Neural progenitor cell (in vitro differentiated cells): ENCODE results near the gene NEDD4.

Experiments
- EZH2phosphoT487 ChIP-seq: fragments of 200-600 bp; sonication (generic); IDR thresholded peaks from 2 replicates; pipeline ENCODE4 v1.6.1; 2017; ENCODE audit warnings: antibody characterized with exemption
- TF ChIP-seq, protein P1 (sequence below): fragments of 200-600 bp; sonication (generic); IDR thresholded peaks from 2 replicates; pipeline ENCODE4 v1.5.1; 2017; ENCODE audit warnings: antibody characterized with exemption, mild to moderate bottlenecking

DNA sequence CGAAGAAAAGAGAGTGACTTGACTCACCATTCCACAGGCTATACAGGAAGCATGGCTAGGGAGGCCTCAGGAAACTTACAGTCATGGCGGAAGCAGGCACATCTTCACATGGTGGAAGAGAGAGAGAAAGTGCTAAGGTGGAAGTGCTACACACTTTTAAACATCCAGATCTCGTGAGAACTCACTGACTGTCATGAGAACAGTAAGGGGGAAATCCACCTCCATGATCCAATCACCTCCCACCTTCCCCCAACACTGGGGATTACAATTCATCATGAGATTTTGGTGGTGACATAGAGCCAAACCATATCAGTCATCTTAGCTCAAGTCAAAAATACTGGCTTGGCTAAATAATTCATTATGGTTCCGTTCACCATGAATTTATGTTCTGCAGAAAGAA, 45.3 kb upstream of the NEDD4 start:
- TF ChIP-seq, protein P1, sequence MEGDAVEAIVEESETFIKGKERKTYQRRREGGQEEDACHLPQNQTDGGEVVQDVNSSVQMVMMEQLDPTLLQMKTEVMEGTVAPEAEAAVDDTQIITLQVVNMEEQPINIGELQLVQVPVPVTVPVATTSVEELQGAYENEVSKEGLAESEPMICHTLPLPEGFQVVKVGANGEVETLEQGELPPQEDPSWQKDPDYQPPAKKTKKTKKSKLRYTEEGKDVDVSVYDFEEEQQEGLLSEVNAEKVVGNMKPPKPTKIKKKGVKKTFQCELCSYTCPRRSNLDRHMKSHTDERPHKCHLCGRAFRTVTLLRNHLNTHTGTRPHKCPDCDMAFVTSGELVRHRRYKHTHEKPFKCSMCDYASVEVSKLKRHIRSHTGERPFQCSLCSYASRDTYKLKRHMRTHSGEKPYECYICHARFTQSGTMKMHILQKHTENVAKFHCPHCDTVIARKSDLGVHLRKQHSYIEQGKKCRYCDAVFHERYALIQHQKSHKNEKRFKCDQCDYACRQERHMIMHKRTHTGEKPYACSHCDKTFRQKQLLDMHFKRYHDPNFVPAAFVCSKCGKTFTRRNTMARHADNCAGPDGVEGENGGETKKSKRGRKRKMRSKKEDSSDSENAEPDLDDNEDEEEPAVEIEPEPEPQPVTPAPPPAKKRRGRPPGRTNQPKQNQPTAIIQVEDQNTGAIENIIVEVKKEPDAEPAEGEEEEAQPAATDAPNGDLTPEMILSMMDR, result no peak
- no peak for TF ChIP-seq EZH2phosphoT487
